HepG2 (cell line): ENCODE measurements around the gene SIRPB2. TPM values are rescaled to one million over a fixed set of nuclear protein-coding genes. Genes with fewer than 3 reads are reported as not detected.

Experiments used
- MEF2D ChIP-seq: sonication (generic); formaldehyde crosslinking; IDR thresholded peaks from 2 replicates; pipeline ENCODE4 v1.5.1; 2020; ENCODE audit warnings: mild to moderate bottlenecking, missing genetic modification reagents
- MIER3 ChIP-seq: IDR thresholded peaks from 2 replicates; pipeline ENCODE4 v1.6.1; 2016; ENCODE audit warnings: missing compliant biosample characterization, borderline replicate concordance
- SOX6 ChIP-seq, 2 experiments: fragments of 450-650 bp in 1 of 2; sonication (generic) in 1 of 2; formaldehyde crosslinking in 1 of 2; IDR thresholded peaks; 2 replicates each; pipeline versions ENCODE4 v1.4.0 to v1.6.1; 2017 to 2020; ENCODE audit warnings: antibody characterized with exemption in 1 of 2, mild to moderate bottlenecking in 1 of 2, missing genetic modification reagents in 1 of 2
- ZNF441 ChIP-seq: sonication (generic); formaldehyde crosslinking; IDR thresholded peaks from 2 replicates; pipeline ENCODE4 v1.7.0; 2021; ENCODE audit warnings: missing genetic modification reagents, borderline replicate concordance
- ZNF546 ChIP-seq: sonication (generic); formaldehyde crosslinking; conservative IDR thresholded peaks from 2 replicates; pipeline ENCODE4 v1.8.1; 2023; ENCODE audit warnings: mild to moderate bottlenecking, missing genetic modification reagents
- ZNF703 ChIP-seq: sonication (generic); formaldehyde crosslinking; IDR thresholded peaks from 2 replicates; pipeline ENCODE4 v1.5.1; 2020; ENCODE audit warnings: missing genetic modification reagents, mild to moderate bottlenecking, moderate library complexity, borderline replicate concordance
- ZNF713 ChIP-seq: sonication (generic); formaldehyde crosslinking; IDR thresholded peaks from 2 replicates; pipeline ENCODE4 v1.4.0; 2020; ENCODE audit warnings: mild to moderate bottlenecking, missing genetic modification reagents
- polyA plus RNA-seq, 8 experiments: library from polyadenylated mRNA; depleted of rRNA in 3 of 8; stranded (reverse) in 7 of 8; unstranded in 1 of 8; fragments of >200 nt; fragmentation: Illumina TruSeq in 4 of 8; extraction: Trizol in 4 of 8; gene quantifications; 2 replicates each; pipeline versions ENCODE4 v1.2.1 to v1.2.3, GENCODE V29; 2011 to 2016; ENCODE audit warnings: low read depth in 4 of 8, missing spikeins in 1 of 8, mixed read lengths in 1 of 8; ENCODE audit not compliant: insufficient read depth in 1 of 8
- total RNA-seq, 5 experiments: library from RNA; depleted of rRNA; stranded (reverse); fragments of >200 nt; fragmentation: Illumina TruSeq; extraction: Trizol; gene quantifications; 2 replicates each; pipeline ENCODE4 v1.2.3, GENCODE V29; 2016; ENCODE audit warnings: low read depth in 1 of 5
- TF ChIP-seq, protein P1 (sequence below): sonication (generic); formaldehyde crosslinking; IDR thresholded peaks from 2 replicates; pipeline ENCODE4 v1.4.0; 2020; ENCODE audit warnings: mild to moderate bottlenecking, missing genetic modification reagents
- TF ChIP-seq, protein P2 (sequence below): sonication (generic); formaldehyde crosslinking; IDR thresholded peaks from 2 replicates; pipeline ENCODE4 v1.9.0; 2022; ENCODE audit warnings: missing genetic modification reagents, mild to moderate bottlenecking, borderline replicate concordance
- TF ChIP-seq, protein P3 (sequence below): sonication (generic); formaldehyde crosslinking; IDR thresholded peaks from 2 replicates; pipeline ENCODE4 v1.5.0; 2020; ENCODE audit warnings: mild to moderate bottlenecking, missing genetic modification reagents, borderline replicate concordance
- TF ChIP-seq, protein P4 (sequence below): sonication (generic); formaldehyde crosslinking; IDR thresholded peaks from 2 replicates; pipeline ENCODE4 v1.5.0; 2020; ENCODE audit warnings: mild to moderate bottlenecking, missing genetic modification reagents, moderate library complexity

The SIRPB2 gene
- total and polyA plus RNA-seq, 2 of the 13 experiments (the other 11 are each of a cell fraction or from before 2014, with no cell fraction given), result not detected

DNA sequence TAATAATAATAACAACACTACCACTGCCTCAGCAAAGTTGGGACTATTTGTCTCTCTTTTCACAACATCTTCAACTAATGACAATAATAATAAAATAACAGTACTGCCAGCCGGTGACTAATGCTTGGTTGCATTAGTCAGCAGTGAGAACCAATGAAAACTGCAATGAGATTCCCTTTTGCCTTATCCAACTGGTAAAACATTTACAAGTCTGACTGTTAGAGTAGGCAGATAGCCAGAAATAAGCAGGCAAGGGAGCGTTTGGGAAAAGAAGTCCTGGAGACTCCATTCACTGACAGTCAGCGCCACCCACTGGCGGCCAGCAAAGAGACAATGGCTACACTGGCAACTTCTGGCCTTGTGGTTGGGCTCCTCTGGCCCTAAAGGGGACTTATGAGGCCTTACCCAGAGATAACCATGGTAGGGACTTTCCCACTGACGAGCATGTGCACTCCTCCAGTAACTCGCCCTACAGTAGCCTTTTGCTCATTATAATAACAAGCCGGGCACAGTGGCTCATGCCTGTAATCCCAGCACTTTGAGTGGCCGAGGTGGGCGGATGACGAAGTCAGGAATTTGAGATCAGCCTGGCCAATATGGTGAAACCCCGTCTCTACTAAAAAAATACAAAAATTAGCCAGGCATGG lies 21.2 kb downstream of the SIRPB2 start (continued):
- TF ChIP-seq, protein P1, sequence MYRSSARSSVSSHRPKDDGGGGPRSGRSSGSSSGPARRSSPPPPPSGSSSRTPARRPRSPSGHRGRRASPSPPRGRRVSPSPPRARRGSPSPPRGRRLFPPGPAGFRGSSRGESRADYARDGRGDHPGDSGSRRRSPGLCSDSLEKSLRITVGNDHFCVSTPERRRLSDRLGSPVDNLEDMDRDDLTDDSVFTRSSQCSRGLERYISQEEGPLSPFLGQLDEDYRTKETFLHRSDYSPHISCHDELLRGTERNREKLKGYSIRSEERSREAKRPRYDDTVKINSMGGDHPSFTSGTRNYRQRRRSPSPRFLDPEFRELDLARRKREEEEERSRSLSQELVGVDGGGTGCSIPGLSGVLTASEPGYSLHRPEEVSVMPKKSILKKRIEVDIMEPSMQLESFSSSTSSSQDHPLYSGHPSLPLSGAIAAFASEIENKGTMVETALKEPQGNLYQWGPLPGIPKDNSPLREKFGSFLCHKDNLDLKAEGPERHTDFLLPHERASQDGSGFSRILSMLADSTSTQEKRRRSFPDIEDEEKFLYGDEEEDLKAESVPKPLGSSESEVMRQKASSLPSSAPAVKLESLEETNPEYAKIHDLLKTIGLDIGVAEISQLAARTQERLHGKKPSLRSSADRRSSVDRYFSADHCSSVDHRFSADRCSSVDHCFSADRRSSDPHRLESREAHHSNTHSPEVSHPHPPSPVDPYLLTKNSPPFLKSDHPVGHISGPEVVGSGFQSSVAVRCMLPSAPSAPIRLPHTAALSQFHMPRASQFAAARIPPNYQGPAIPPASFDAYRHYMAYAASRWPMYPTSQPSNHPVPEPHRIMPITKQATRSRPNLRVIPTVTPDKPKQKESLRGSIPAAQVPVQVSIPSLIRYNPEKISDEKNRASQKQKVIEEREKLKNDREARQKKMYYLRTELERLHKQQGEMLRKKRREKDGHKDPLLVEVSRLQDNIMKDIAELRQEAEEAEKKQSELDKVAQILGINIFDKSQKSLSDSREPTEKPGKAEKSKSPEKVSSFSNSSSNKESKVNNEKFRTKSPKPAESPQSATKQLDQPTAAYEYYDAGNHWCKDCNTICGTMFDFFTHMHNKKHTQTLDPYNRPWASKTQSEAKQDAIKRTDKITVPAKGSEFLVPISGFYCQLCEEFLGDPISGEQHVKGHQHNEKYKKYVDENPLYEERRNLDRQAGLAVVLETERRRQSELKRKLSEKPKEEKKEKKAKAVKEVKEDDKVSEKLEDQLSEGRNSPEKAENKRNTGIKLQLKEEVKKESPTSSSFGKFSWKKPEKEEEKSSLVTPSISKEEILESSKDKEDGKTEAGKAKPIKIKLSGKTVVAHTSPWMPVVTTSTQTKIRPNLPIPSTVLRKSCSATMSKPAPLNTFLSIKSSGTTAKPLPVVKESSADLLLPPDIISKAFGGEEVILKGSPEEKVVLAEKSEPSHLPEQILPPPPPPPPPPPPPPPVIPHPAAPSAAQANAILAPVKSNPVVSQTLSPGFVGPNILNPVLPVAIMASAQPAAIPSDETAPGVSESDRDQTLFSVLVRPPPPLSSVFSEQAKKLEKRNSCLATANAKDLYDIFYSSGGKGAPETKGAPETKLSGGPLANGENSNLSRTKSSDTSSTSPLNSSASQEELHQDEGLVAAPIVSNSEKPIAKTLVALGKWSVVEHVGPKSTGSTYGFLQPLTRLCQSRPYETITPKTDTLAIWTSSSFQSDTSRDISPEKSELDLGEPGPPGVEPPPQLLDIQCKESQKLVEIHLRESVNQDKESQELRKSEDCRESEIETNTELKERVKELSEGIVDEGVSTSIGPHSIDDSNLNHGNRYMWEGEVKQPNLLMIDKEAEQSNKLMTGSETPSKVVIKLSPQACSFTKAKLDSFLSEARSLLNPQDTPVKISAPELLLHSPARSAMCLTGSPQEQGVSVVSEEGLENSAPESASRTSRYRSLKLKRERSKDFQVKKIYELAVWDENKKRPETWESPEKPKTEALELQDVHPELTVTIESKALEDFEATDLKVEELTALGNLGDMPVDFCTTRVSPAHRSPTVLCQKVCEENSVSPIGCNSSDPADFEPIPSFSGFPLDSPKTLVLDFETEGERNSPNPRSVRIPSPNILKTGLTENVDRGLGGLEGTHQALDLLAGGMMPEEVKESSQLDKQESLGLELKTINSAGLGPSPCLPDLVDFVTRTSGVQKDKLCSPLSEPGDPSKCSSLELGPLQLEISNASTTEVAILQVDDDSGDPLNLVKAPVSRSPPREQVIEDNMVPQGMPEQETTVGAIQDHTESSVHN (CRISPR knock-in tag), result 0 out of 2 replicates have a peak, but pooled peaks have one; percentile 40
- TF ChIP-seq ZNF713 (CRISPR knock-in tag) (no peak), MEF2D (CRISPR knock-in tag) (peak; percentile 40), ZNF546 (CRISPR knock-in tag) (no peak), ZNF441 (CRISPR knock-in tag) (peak; percentile 73), MIER3 (CRISPR knock-in tag) (0 out of 2 replicates have a peak, but pooled peaks have one; percentile 83), SOX6 (IDR thresholded peaks at IDR 0.05) (no peak), SOX6 (CRISPR knock-in tag; IDR thresholded peaks at IDR 0.05) (peak; percentile 75), ZNF703 (CRISPR knock-in tag) (no peak)
- TF ChIP-seq, protein P2, sequence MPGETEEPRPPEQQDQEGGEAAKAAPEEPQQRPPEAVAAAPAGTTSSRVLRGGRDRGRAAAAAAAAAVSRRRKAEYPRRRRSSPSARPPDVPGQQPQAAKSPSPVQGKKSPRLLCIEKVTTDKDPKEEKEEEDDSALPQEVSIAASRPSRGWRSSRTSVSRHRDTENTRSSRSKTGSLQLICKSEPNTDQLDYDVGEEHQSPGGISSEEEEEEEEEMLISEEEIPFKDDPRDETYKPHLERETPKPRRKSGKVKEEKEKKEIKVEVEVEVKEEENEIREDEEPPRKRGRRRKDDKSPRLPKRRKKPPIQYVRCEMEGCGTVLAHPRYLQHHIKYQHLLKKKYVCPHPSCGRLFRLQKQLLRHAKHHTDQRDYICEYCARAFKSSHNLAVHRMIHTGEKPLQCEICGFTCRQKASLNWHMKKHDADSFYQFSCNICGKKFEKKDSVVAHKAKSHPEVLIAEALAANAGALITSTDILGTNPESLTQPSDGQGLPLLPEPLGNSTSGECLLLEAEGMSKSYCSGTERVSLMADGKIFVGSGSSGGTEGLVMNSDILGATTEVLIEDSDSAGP (CRISPR knock-in tag), result peak; percentile 69
- TF ChIP-seq, protein P3, sequence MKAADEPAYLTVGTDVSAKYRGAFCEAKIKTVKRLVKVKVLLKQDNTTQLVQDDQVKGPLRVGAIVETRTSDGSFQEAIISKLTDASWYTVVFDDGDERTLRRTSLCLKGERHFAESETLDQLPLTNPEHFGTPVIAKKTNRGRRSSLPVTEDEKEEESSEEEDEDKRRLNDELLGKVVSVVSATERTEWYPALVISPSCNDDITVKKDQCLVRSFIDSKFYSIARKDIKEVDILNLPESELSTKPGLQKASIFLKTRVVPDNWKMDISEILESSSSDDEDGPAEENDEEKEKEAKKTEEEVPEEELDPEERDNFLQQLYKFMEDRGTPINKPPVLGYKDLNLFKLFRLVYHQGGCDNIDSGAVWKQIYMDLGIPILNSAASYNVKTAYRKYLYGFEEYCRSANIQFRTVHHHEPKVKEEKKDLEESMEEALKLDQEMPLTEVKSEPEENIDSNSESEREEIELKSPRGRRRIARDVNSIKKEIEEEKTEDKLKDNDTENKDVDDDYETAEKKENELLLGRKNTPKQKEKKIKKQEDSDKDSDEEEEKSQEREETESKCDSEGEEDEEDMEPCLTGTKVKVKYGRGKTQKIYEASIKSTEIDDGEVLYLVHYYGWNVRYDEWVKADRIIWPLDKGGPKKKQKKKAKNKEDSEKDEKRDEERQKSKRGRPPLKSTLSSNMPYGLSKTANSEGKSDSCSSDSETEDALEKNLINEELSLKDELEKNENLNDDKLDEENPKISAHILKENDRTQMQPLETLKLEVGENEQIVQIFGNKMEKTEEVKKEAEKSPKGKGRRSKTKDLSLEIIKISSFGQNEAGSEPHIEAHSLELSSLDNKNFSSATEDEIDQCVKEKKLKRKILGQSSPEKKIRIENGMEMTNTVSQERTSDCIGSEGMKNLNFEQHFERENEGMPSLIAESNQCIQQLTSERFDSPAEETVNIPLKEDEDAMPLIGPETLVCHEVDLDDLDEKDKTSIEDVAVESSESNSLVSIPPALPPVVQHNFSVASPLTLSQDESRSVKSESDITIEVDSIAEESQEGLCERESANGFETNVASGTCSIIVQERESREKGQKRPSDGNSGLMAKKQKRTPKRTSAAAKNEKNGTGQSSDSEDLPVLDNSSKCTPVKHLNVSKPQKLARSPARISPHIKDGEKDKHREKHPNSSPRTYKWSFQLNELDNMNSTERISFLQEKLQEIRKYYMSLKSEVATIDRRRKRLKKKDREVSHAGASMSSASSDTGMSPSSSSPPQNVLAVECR (CRISPR knock-in tag), result peak; percentile 66; the same call in 1 of the 2 replicates
- TF ChIP-seq, protein P4, sequence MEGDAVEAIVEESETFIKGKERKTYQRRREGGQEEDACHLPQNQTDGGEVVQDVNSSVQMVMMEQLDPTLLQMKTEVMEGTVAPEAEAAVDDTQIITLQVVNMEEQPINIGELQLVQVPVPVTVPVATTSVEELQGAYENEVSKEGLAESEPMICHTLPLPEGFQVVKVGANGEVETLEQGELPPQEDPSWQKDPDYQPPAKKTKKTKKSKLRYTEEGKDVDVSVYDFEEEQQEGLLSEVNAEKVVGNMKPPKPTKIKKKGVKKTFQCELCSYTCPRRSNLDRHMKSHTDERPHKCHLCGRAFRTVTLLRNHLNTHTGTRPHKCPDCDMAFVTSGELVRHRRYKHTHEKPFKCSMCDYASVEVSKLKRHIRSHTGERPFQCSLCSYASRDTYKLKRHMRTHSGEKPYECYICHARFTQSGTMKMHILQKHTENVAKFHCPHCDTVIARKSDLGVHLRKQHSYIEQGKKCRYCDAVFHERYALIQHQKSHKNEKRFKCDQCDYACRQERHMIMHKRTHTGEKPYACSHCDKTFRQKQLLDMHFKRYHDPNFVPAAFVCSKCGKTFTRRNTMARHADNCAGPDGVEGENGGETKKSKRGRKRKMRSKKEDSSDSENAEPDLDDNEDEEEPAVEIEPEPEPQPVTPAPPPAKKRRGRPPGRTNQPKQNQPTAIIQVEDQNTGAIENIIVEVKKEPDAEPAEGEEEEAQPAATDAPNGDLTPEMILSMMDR (CRISPR knock-in tag), result peak; percentile 100
